Measurements from ENCODE around the gene ELL.

The ELL gene

GRCh38 chr19:18393836-18394235 lies 128.0 kb downstream of the ELL start:
- Histone ChIP-seq H3K79me1 (replicated peaks; ENCODE audit: low read length, poor library complexity, severe bottlenecking) (no peaks in the 10 kb centered on the region), H3K27me3 (ENCODE audit: control insufficient read depth in 1 of 2, insufficient read depth in 1 of 2, low read length in 2 of 2) (peaks cover 0 to 19% of the 10 kb centered on the region in 2 experiments), H3K14ac (ENCODE audit: low read length in 2 of 2) (no peak overlapping the region), H3K9me3 (ENCODE audit: control insufficient read depth, low read length) (no peaks in the 10 kb centered on the region), H2AFZ (ENCODE audit: low read depth, low read length) (peak overlapping the region; percentile 3), H3K9ac (ENCODE audit: low read length) (peak overlapping the region; percentile 30), H2BK12ac (ENCODE audit: low read length in 2 of 2) (peak overlapping the region in 1 of 2 experiments; percentile 23), H3K27ac (ENCODE audit: low read length, poor library complexity, severe bottlenecking) (no peak overlapping the region), H4K91ac (ENCODE audit: low read length) (peak overlapping the region; percentile 76), H3K36me3 (ENCODE audit: control insufficient read depth in 1 of 2, insufficient read depth in 2 of 2, low read depth in 1 of 2, low read length in 2 of 2) (peaks cover 12 to 13% of the 10 kb centered on the region in 2 experiments), H3K18ac (ENCODE audit: low read depth in 1 of 2, low read length in 2 of 2) (no peak overlapping the region), H3K4ac (ENCODE audit: low read depth in 1 of 2, low read length in 2 of 2) (no peak overlapping the region), H3K23ac (ENCODE audit: low read length in 2 of 2) (no peak overlapping the region), H3K4me3 (ENCODE audit: insufficient read depth in 1 of 2, low read depth in 1 of 2, low read length in 2 of 2) (no peak overlapping the region), H4K8ac (ENCODE audit: low read length) (no peak overlapping the region), H2BK120ac (ENCODE audit: low read depth, low read length) (no peak overlapping the region), H2AK5ac (ENCODE audit: low read length, severe bottlenecking) (peak overlapping the region; percentile 38), H3K4me2 (ENCODE audit: low read length, poor library complexity, severe bottlenecking) (no peak overlapping the region), H2BK5ac (ENCODE audit: low read depth, low read length, poor library complexity, severe bottlenecking) (no peak overlapping the region), H2BK15ac (ENCODE audit: low read depth, poor library complexity, severe bottlenecking) (no peak overlapping the region), H3K4me1 (ENCODE audit: control insufficient read depth, insufficient read depth, low read depth, low read length) (peaks cover 10% of the 10 kb centered on the region)
- DNase-seq = no peak
- 92% methylated on average over 7 of the region's 7 CpGs for WGBS

GRCh38 chr19:18392926-18393325 lies 128.9 kb downstream of the ELL start:
- Histone ChIP-seq H2AFZ (ENCODE audit: low read depth, low read length) (no peak overlapping the region), H3K4me1 (ENCODE audit: control insufficient read depth, insufficient read depth, low read depth, low read length) (peaks cover 14% of the 10 kb centered on the region), H3K27ac (ENCODE audit: low read length, poor library complexity, severe bottlenecking) (no peak overlapping the region), H3K18ac (ENCODE audit: low read depth in 1 of 2, low read length in 2 of 2) (no peak overlapping the region), H4K91ac (ENCODE audit: low read length) (no peak overlapping the region), H3K23ac (ENCODE audit: low read length in 2 of 2) (no peak overlapping the region), H3K36me3 (ENCODE audit: control insufficient read depth in 1 of 2, insufficient read depth in 2 of 2, low read depth in 1 of 2, low read length in 2 of 2) (peaks cover 16 to 21% of the 10 kb centered on the region in 2 experiments), H3K79me1 (replicated peaks; ENCODE audit: low read length, poor library complexity, severe bottlenecking) (no peaks in the 10 kb centered on the region), H3K9me3 (ENCODE audit: control insufficient read depth, low read length) (no peaks in the 10 kb centered on the region), H2BK120ac (ENCODE audit: low read depth, low read length) (no peak overlapping the region), H2AK5ac (ENCODE audit: low read length, severe bottlenecking) (no peak overlapping the region), H3K4me3 (ENCODE audit: insufficient read depth in 1 of 2, low read depth in 1 of 2, low read length in 2 of 2) (no peak overlapping the region), H3K14ac (ENCODE audit: low read length in 2 of 2) (no peak overlapping the region), H3K27me3 (ENCODE audit: control insufficient read depth in 1 of 2, insufficient read depth in 1 of 2, low read length in 2 of 2) (peaks cover 0 to 17% of the 10 kb centered on the region in 2 experiments), H2BK12ac (ENCODE audit: low read length in 2 of 2) (no peak overlapping the region), H3K4ac (ENCODE audit: low read depth in 1 of 2, low read length in 2 of 2) (no peak overlapping the region), H2BK15ac (ENCODE audit: low read depth, poor library complexity, severe bottlenecking) (no peak overlapping the region), H3K4me2 (ENCODE audit: low read length, poor library complexity, severe bottlenecking) (no peak overlapping the region), H4K8ac (ENCODE audit: low read length) (no peak overlapping the region), H2BK5ac (ENCODE audit: low read depth, low read length, poor library complexity, severe bottlenecking) (no peak overlapping the region), H3K9ac (ENCODE audit: low read length) (no peak overlapping the region)
- DNase-seq = no peak
- 99% methylated on average over 5 of the region's 5 CpGs for WGBS
